Measurements from ENCODE around the gene TMEM242. TPM values are rescaled to one million over a fixed set of nuclear protein-coding genes. Genes with fewer than 3 reads are reported as not detected.

Gene TMEM242
- total and polyA plus RNA-seq, 9 donors = 5.5 to 12.1 (median 10.1) TPM

GRCh38 chr6:157280157-157280556 lies 43.2 kb downstream of the TMEM242 start:
- intact Hi-C loops (cut with DNase I) = no loop called here
- Histone ChIP-seq H3K36me3 (no peaks in the 10 kb centered on the region), H3K27ac (no peak overlapping the region), H3K4me3 (no peak overlapping the region), H3K4me1 (ENCODE audit: insufficient read depth) (no peaks in the 10 kb centered on the region), H3K9me3 (no peaks in the 10 kb centered on the region), H3K27me3 (no peaks in the 10 kb centered on the region)
- no peak for DNase-seq
- 58 to 70% (median 68%) methylated on average over 17 of the region's 17 CpGs for WGBS, 3 donors
- no peak for TF ChIP-seq EP300 (IDR thresholded peaks at IDR 0.05)
- no peak for TF ChIP-seq POLR2A (IDR thresholded peaks at IDR 0.05)
- no peak for TF ChIP-seq CTCF (IDR thresholded peaks at IDR 0.05)

GRCh38 chr6:157278171-157278570 lies 45.1 kb downstream of the TMEM242 start:
- no peak overlapping the region for H3K4me3 ChIP-seq
- H3K9me3 ChIP-seq = no peaks in the 10 kb centered on the region
- H3K36me3 ChIP-seq = no peaks in the 10 kb centered on the region
- intact Hi-C loops (cut with DNase I) = loop anchor here in 3 of 4 donors (10.0 kb wide), 3 partner anchors 53 to 713 kb away; no protein-coding TSS in a partner anchor
- H3K27ac ChIP-seq = no peak overlapping the region
- H3K4me1 ChIP-seq (ENCODE audit: insufficient read depth) = peaks cover 1% of the 10 kb centered on the region
- no peaks in the 10 kb centered on the region for H3K27me3 ChIP-seq
- DNase-seq = no peak
- no peak for TF ChIP-seq POLR2A (IDR thresholded peaks at IDR 0.05)
- no peak for TF ChIP-seq EP300 (IDR thresholded peaks at IDR 0.05)
- no peak for TF ChIP-seq CTCF (IDR thresholded peaks at IDR 0.05)
- 89 to 92% (median 92%) methylated on average over 9 of the region's 9 CpGs for WGBS, 3 donors

GRCh38 chr6:157276731-157277130 lies 46.6 kb downstream of the TMEM242 start:
- H3K4me1 ChIP-seq (ENCODE audit: insufficient read depth) = peaks cover 1% of the 10 kb centered on the region
- H3K9me3 ChIP-seq = no peaks in the 10 kb centered on the region
- H3K36me3 ChIP-seq = no peaks in the 10 kb centered on the region
- H3K27ac ChIP-seq = no peak overlapping the region
- TF ChIP-seq CTCF (IDR thresholded peaks at IDR 0.05) (no peak), POLR2A (IDR thresholded peaks at IDR 0.05) (no peak), EP300 (IDR thresholded peaks at IDR 0.05) (no peak)
- intact Hi-C loops (cut with DNase I) = loop anchor here in 3 of 4 donors (10.0 kb wide), 3 partner anchors 52 to 712 kb away; no protein-coding TSS in a partner anchor
- no peak for DNase-seq
- no peak overlapping the region for H3K4me3 ChIP-seq
- no peaks in the 10 kb centered on the region for H3K27me3 ChIP-seq
- 84 to 89% (median 85%) methylated on average over 9 of the region's 9 CpGs for WGBS, 3 donors

- TF ChIP-seq CTCF (IDR thresholded peaks at IDR 0.05) (no peak), POLR2A (IDR thresholded peaks at IDR 0.05) (no peak), EP300 (IDR thresholded peaks at IDR 0.05) (no peak)
- Histone ChIP-seq H3K27me3 (no peaks in the 10 kb centered on the region), H3K4me3 (no peak overlapping the region), H3K36me3 (no peaks in the 10 kb centered on the region), H3K9me3 (no peaks in the 10 kb centered on the region), H3K27ac (no peak overlapping the region), H3K4me1 (ENCODE audit: insufficient read depth) (peaks cover 1% of the 10 kb centered on the region)
- WGBS, 3 donors = 91 to 93% (median 91%) methylated on average over 3 of the region's 3 CpGs
- intact Hi-C loops (cut with DNase I) = loop anchor here in 3 of 4 donors (10.0 kb wide), 3 partner anchors 51 to 711 kb away; no protein-coding TSS in a partner anchor
- no peak for DNase-seq
These were observed 47.2 kb downstream of the TMEM242 start for GRCh38 chr6:157276134-157276532.

Measured in ovary (tissue), 9 donors.